GM23338 (cell line): ENCODE data around the gene CAMK1. TPM values are rescaled to one million over a fixed set of nuclear protein-coding genes. Genes with fewer than 3 reads are reported as not detected.

Experiments
- ATAC-seq: fragments of 200-7000 bp; cut with Tn5 transposase; 3 replicates; pipeline ENCODE4 v1.9.1; 2020
- DNase-seq: peaks from one replicate; pipeline ENCODE4 v3.0.0-alpha.2; 2015; ENCODE audit warnings: low spot score
- H2AFZ ChIP-seq: fragments of 200-600 bp; sonication (generic); 2 replicates; pipeline ENCODE4 v1.8.0; 2016; ENCODE audit warnings: antibody characterized with exemption, mild to moderate bottlenecking, moderate library complexity
- H3F3A ChIP-seq: fragments of 200-600 bp; sonication (generic); replicated peaks from 2 replicates; pipeline ENCODE4 v1.8.0; 2017; ENCODE audit warnings: antibody characterized with exemption, mixed run types, low read depth
- H3K27ac ChIP-seq: fragments of 200-600 bp; sonication (generic); 2 replicates; pipeline ENCODE4 v1.6.1; 2016; ENCODE audit warnings: low read depth
- H3K27me3 ChIP-seq: fragments of 200-600 bp; sonication (generic); 2 replicates; pipeline ENCODE4 v1.8.0; 2016; ENCODE audit warnings: mild to moderate bottlenecking, mixed run types, moderate library complexity; ENCODE audit not compliant: insufficient read depth
- H3K36me3 ChIP-seq: fragments of 200-600 bp; sonication (generic); 2 replicates; pipeline ENCODE4 v1.8.0; 2016; ENCODE audit warnings: mild to moderate bottlenecking; ENCODE audit not compliant: insufficient read depth
- H3K4me1 ChIP-seq: fragments of 200-600 bp; sonication (generic); 2 replicates; pipeline ENCODE4 v1.8.0; 2016; ENCODE audit warnings: mild to moderate bottlenecking, moderate library complexity; ENCODE audit not compliant: insufficient read depth
- H3K4me2 ChIP-seq: fragments of 200-600 bp; sonication (generic); 2 replicates; pipeline ENCODE4 v1.7.1; 2017; ENCODE audit warnings: mixed run types
- H3K4me3 ChIP-seq: fragments of 200-600 bp; sonication (generic); 2 replicates; pipeline ENCODE4 v1.6.1; 2016; ENCODE audit warnings: mixed run types
- H3K79me2 ChIP-seq: fragments of 200-600 bp; sonication (generic); replicated peaks from 2 replicates; pipeline ENCODE4 v1.8.0; 2017; ENCODE audit warnings: mild to moderate bottlenecking; ENCODE audit not compliant: insufficient read depth
- H3K9me2 ChIP-seq: fragments of 200-600 bp; sonication (generic); 2 replicates; pipeline ENCODE4 v1.8.0; 2017; ENCODE audit not compliant: insufficient read depth
- H4K20me1 ChIP-seq: fragments of 200-600 bp; sonication (generic); replicated peaks from 2 replicates; pipeline ENCODE4 v1.8.0; 2017; ENCODE audit warnings: mild to moderate bottlenecking; ENCODE audit not compliant: insufficient read depth
- H3K27ac Mint-ChIP-seq: 2 replicates; pipeline ENCODE4 v1.8.0; 2020; ENCODE audit warnings: inconsistent platforms, mild to moderate bottlenecking, moderate library complexity, mixed read lengths
- H3K27me3 Mint-ChIP-seq: 3 replicates; pipeline ENCODE4 v1.8.0; 2022; ENCODE audit warnings: low read depth, mild to moderate bottlenecking, moderate library complexity, mixed read lengths, inconsistent platforms; ENCODE audit not compliant: insufficient read depth, poor library complexity
- H3K36me3 Mint-ChIP-seq: 3 replicates; pipeline ENCODE4 v1.8.0; 2021; ENCODE audit warnings: low read depth, mild to moderate bottlenecking, inconsistent platforms, moderate library complexity, mixed read lengths
- H3K4me1 Mint-ChIP-seq: 3 replicates; pipeline ENCODE4 v1.8.0; 2020; ENCODE audit warnings: mild to moderate bottlenecking, inconsistent platforms, mixed read lengths
- H3K4me3 Mint-ChIP-seq: 3 replicates; pipeline ENCODE4 v1.8.0; 2021; ENCODE audit warnings: moderate library complexity, mild to moderate bottlenecking, inconsistent platforms, mixed read lengths
- H3K9me3 Mint-ChIP-seq: 3 replicates; pipeline ENCODE4 v1.8.0; 2020; ENCODE audit warnings: moderate library complexity, mild to moderate bottlenecking, inconsistent platforms, mixed read lengths
- CREB1 ChIP-seq: fragments of 250-450 bp; sonication (Bioruptor Pico); IDR thresholded peaks from 2 replicates; pipeline ENCODE4 v1.5.0; 2020; ENCODE audit warnings: low read depth, mild to moderate bottlenecking, moderate library complexity
- EZH2 ChIP-seq: fragments of 200-600 bp; sonication (generic); IDR thresholded peaks from one replicate; pipeline ENCODE4 v1.8.0; 2017; ENCODE audit warnings: antibody characterized with exemption, mild to moderate bottlenecking, low read depth; ENCODE audit not compliant: unreplicated experiment
- EZH2phosphoT487 ChIP-seq: fragments of 200-600 bp; sonication (generic); IDR thresholded peaks from one replicate; pipeline ENCODE4 v1.8.1; 2018; ENCODE audit warnings: antibody characterized with exemption; ENCODE audit not compliant: unreplicated experiment
- JUNB ChIP-seq: IDR thresholded peaks from one replicate; pipeline ENCODE4 v1.6.1; 2016; ENCODE audit warnings: antibody characterized with exemption; ENCODE audit not compliant: unreplicated experiment
- NANOG ChIP-seq: IDR thresholded peaks from 2 replicates; pipeline ENCODE4 v1.6.1; 2016; ENCODE audit warnings: antibody characterized with exemption, borderline replicate concordance
- POLR2AphosphoS5 ChIP-seq: IDR thresholded peaks from 2 replicates; pipeline ENCODE4 v1.6.1; 2016; ENCODE audit warnings: antibody characterized with exemption, low read depth
- STAT1 ChIP-seq: IDR thresholded peaks from one replicate; pipeline ENCODE4 v1.6.1; 2016; ENCODE audit warnings: antibody characterized with exemption; ENCODE audit not compliant: unreplicated experiment
- ZNF114 ChIP-seq: fragments of 250-450 bp; sonication (Bioruptor Pico); IDR thresholded peaks from 2 replicates; pipeline ENCODE4 v1.5.0; 2020; ENCODE audit warnings: mild to moderate bottlenecking, moderate library complexity
- ZNF331 ChIP-seq: fragments of 250-450 bp; sonication (Bioruptor Pico); IDR thresholded peaks from 2 replicates; pipeline ENCODE4 v1.5.0; 2020; ENCODE audit warnings: low read depth, mild to moderate bottlenecking, moderate library complexity
- polyA plus RNA-seq: library from polyadenylated mRNA; unstranded; fragments of >200 nt; fragmentation: Nextera tagmentation; extraction: Ambion mirVana; gene quantifications from 2 replicates; pipeline ENCODE4 v1.2.1, GENCODE V29; 2016
- total RNA-seq: library from RNA; depleted of rRNA; stranded (reverse); fragments of >200 nt; shearing (Covaris generic); gene quantifications from 2 replicates; pipeline ENCODE4 v1.2.3, GENCODE V29; 2014
- TF ChIP-seq, protein P1 (sequence below): IDR thresholded peaks from one replicate; pipeline ENCODE4 v1.6.1; 2018; ENCODE audit warnings: antibody characterized with exemption; ENCODE audit not compliant: unreplicated experiment
- TF ChIP-seq, protein P2 (sequence below): IDR thresholded peaks from 2 replicates; pipeline ENCODE4 v1.6.1; 2016; ENCODE audit warnings: antibody characterized with exemption
- TF ChIP-seq, protein P3 (sequence below), 2 experiments: fragments of 200-600 bp in 1 of 2; sonication (generic) in 1 of 2; conservative IDR thresholded peaks; 2 replicates each; pipeline versions ENCODE4 v1.5.1 to v1.6.1; 2016 to 2017; ENCODE audit warnings: antibody characterized with exemption in 2 of 2, low read depth in 2 of 2, mild to moderate bottlenecking in 2 of 2, moderate library complexity in 1 of 2
- TF ChIP-seq, protein P4 (sequence below): fragments of 250-450 bp; sonication (Bioruptor Pico); IDR thresholded peaks from 2 replicates; pipeline ENCODE4 v1.5.0; 2020; ENCODE audit warnings: mild to moderate bottlenecking, moderate library complexity

The CAMK1 gene
- total and polyA plus RNA-seq, 2 experiments from 2014 or later, result 4.4 TPM

DNA sequence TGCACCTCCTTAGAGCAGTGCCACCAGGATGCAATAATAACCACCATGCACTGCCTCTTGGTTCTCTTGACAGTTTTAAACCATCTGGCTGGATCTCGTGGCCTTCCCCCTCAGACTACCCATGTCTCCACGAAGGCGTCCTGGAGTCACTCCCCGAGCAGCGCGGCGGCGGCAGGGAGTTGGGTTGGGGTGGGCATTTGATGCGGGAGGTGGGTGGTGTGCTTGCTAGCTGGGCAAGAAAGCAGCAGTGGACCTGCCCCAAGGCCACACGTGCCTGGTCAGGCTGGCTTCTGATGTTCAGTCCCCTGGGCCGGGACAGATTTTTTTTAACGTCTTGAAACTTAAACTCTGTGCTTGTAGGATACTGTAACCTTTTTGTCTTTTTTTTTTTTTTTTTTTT is 36.4 kb upstream of the CAMK1 start:
- Histone ChIP-seq H3K4me1 (peaks cover 7% of the 10 kb centered on the region; the same call in 1 of the 2 replicates), H3K9me2 (no peaks in the 10 kb centered on the region), H3K27me3 (peaks cover 7% of the 10 kb centered on the region), H3K4me2 (no peak overlapping the region), H4K20me1 (peaks cover 25% of the 10 kb centered on the region), H2AFZ (no peak overlapping the region), H3K79me2 (no peaks in the 10 kb centered on the region), H3K4me3 (no peak overlapping the region), H3F3A (peaks cover 28% of the 10 kb centered on the region), H3K36me3 (peaks cover 37% of the 10 kb centered on the region), H3K27ac (no peak overlapping the region)
- ATAC-seq, result no peak
- H3K9me3 Mint-ChIP-seq, result no peaks in the 10 kb centered on the region; the same call in 2 of the 3 replicates
- H3K4me1 Mint-ChIP-seq, result peaks cover 19% of the 10 kb centered on the region
- H3K4me3 Mint-ChIP-seq, result no peak overlapping the region
- peaks cover 14% of the 10 kb centered on the region for H3K27me3 Mint-ChIP-seq
- no peak for DNase-seq
- no peak overlapping the region for H3K27ac Mint-ChIP-seq
- peaks cover 58% of the 10 kb centered on the region for H3K36me3 Mint-ChIP-seq
- TF ChIP-seq POLR2AphosphoS5 (no peak), STAT1 (no peak), ZNF331 (no peak), ZNF114 (CRISPR knock-in tag) (no peak), JUNB (no peak), EZH2phosphoT487 (no peak), EZH2 (no peak), NANOG (no peak), CREB1 (no peak)
- TF ChIP-seq, protein P1, sequence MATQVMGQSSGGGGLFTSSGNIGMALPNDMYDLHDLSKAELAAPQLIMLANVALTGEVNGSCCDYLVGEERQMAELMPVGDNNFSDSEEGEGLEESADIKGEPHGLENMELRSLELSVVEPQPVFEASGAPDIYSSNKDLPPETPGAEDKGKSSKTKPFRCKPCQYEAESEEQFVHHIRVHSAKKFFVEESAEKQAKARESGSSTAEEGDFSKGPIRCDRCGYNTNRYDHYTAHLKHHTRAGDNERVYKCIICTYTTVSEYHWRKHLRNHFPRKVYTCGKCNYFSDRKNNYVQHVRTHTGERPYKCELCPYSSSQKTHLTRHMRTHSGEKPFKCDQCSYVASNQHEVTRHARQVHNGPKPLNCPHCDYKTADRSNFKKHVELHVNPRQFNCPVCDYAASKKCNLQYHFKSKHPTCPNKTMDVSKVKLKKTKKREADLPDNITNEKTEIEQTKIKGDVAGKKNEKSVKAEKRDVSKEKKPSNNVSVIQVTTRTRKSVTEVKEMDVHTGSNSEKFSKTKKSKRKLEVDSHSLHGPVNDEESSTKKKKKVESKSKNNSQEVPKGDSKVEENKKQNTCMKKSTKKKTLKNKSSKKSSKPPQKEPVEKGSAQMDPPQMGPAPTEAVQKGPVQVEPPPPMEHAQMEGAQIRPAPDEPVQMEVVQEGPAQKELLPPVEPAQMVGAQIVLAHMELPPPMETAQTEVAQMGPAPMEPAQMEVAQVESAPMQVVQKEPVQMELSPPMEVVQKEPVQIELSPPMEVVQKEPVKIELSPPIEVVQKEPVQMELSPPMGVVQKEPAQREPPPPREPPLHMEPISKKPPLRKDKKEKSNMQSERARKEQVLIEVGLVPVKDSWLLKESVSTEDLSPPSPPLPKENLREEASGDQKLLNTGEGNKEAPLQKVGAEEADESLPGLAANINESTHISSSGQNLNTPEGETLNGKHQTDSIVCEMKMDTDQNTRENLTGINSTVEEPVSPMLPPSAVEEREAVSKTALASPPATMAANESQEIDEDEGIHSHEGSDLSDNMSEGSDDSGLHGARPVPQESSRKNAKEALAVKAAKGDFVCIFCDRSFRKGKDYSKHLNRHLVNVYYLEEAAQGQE, result no peak
- TF ChIP-seq, protein P2, sequence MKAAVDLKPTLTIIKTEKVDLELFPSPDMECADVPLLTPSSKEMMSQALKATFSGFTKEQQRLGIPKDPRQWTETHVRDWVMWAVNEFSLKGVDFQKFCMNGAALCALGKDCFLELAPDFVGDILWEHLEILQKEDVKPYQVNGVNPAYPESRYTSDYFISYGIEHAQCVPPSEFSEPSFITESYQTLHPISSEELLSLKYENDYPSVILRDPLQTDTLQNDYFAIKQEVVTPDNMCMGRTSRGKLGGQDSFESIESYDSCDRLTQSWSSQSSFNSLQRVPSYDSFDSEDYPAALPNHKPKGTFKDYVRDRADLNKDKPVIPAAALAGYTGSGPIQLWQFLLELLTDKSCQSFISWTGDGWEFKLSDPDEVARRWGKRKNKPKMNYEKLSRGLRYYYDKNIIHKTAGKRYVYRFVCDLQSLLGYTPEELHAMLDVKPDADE, result no peak
- TF ChIP-seq, protein P3, sequence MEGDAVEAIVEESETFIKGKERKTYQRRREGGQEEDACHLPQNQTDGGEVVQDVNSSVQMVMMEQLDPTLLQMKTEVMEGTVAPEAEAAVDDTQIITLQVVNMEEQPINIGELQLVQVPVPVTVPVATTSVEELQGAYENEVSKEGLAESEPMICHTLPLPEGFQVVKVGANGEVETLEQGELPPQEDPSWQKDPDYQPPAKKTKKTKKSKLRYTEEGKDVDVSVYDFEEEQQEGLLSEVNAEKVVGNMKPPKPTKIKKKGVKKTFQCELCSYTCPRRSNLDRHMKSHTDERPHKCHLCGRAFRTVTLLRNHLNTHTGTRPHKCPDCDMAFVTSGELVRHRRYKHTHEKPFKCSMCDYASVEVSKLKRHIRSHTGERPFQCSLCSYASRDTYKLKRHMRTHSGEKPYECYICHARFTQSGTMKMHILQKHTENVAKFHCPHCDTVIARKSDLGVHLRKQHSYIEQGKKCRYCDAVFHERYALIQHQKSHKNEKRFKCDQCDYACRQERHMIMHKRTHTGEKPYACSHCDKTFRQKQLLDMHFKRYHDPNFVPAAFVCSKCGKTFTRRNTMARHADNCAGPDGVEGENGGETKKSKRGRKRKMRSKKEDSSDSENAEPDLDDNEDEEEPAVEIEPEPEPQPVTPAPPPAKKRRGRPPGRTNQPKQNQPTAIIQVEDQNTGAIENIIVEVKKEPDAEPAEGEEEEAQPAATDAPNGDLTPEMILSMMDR (conservative IDR thresholded peaks at IDR 0.05; ENCODE audit: low read depth in 2 of 2), result no peak
- TF ChIP-seq, protein P4, sequence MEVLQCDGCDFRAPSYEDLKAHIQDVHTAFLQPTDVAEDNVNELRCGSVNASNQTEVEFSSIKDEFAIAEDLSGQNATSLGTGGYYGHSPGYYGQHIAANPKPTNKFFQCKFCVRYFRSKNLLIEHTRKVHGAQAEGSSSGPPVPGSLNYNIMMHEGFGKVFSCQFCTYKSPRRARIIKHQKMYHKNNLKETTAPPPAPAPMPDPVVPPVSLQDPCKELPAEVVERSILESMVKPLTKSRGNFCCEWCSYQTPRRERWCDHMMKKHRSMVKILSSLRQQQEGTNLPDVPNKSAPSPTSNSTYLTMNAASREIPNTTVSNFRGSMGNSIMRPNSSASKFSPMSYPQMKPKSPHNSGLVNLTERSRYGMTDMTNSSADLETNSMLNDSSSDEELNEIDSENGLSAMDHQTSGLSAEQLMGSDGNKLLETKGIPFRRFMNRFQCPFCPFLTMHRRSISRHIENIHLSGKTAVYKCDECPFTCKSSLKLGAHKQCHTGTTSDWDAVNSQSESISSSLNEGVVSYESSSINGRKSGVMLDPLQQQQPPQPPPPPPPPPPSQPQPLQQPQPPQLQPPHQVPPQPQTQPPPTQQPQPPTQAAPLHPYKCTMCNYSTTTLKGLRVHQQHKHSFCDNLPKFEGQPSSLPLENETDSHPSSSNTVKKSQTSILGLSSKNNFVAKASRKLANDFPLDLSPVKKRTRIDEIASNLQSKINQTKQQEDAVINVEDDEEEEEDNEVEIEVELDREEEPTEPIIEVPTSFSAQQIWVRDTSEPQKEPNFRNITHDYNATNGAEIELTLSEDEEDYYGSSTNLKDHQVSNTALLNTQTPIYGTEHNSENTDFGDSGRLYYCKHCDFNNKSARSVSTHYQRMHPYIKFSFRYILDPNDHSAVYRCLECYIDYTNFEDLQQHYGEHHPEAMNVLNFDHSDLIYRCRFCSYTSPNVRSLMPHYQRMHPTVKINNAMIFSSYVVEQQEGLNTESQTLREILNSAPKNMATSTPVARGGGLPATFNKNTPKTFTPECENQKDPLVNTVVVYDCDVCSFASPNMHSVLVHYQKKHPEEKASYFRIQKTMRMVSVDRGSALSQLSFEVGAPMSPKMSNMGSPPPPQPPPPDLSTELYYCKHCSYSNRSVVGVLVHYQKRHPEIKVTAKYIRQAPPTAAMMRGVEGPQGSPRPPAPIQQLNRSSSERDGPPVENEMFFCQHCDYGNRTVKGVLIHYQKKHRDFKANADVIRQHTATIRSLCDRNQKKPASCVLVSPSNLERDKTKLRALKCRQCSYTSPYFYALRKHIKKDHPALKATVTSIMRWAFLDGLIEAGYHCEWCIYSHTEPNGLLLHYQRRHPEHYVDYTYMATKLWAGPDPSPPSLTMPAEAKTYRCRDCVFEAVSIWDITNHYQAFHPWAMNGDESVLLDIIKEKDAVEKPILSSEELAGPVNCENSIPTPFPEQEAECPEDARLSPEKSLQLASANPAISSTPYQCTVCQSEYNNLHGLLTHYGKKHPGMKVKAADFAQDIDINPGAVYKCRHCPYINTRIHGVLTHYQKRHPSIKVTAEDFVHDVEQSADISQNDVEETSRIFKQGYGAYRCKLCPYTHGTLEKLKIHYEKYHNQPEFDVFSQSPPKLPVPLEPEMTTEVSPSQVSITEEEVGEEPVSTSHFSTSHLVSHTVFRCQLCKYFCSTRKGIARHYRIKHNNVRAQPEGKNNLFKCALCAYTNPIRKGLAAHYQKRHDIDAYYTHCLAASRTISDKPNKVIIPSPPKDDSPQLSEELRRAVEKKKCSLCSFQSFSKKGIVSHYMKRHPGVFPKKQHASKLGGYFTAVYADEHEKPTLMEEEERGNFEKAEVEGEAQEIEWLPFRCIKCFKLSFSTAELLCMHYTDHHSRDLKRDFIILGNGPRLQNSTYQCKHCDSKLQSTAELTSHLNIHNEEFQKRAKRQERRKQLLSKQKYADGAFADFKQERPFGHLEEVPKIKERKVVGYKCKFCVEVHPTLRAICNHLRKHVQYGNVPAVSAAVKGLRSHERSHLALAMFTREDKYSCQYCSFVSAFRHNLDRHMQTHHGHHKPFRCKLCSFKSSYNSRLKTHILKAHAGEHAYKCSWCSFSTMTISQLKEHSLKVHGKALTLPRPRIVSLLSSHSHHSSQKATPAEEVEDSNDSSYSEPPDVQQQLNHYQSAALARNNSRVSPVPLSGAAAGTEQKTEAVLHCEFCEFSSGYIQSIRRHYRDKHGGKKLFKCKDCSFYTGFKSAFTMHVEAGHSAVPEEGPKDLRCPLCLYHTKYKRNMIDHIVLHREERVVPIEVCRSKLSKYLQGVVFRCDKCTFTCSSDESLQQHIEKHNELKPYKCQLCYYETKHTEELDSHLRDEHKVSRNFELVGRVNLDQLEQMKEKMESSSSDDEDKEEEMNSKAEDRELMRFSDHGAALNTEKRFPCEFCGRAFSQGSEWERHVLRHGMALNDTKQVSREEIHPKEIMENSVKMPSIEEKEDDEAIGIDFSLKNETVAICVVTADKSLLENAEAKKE (CRISPR knock-in tag), result no peak
